GM18508 (cell line): ENCODE results near the gene NSA2.

Source experiments
- ATAC-seq: cut with Tn5 transposase; IDR thresholded peaks from one replicate; pipeline ENCODE4 v1.9.1; 2021; ENCODE audit warnings: moderate number of reproducible peaks; ENCODE audit not compliant: insufficient read depth, unreplicated experiment

Gene NSA2

DNA sequence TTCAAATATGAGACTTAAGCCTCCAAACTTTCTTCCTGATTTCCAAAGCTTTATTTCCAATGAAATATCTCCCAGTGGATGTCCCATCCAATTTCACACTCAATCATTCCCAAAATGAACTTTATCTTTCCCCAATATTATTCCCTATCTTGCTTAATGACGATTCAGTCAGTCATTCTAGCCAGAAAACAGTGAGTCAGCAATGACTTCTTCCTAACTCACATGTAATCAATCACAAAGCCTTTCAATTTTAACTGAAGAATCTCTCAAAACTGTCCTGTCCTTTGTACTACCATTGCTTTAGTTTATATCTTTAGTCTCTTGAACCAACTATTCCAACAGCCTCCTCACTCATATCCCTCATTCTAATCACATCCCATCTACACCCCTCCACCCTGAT, 34.9 kb downstream of the NSA2 start:
- ATAC-seq, result no peak

DNA sequence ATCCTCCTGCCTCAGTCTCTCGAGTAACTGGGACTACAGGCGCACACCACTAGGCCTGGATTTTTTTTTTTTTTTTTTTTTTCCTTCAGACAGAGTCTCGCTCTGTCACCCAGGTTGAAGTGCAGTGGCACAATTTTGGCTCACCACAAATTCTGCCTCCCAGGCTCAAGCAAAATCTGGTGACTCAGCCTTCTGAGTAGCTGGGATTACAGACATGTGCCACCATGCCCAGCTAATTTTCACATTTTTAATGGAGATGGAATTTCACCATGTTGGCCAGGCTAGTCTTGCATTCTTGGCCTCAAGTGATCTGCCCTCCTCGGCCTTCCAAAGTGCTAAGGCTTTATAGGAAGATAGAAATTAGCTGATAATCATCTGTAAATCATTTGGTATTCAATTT, 43.9 kb downstream of the NSA2 start:
- ATAC-seq, result no peak

DNA sequence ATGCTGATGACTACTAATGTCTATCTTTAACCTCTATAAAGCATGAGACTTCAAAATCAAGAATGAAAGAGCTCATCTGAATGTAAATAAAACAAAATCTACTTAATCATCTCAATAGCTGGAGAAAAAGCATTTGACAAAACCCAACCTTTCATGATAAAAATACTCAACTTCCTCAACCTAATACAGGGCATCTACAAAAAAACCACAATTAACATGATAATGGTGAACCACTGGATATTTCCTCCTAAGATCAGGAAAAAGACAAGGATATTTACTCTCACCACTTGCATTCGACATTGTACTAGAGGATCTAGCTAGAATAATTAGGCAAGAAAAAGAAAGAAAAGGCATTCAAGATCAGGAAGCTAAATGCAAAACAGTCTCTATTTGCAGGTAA, 49.8 kb downstream of the NSA2 start:
- ATAC-seq, result no peak

DNA sequence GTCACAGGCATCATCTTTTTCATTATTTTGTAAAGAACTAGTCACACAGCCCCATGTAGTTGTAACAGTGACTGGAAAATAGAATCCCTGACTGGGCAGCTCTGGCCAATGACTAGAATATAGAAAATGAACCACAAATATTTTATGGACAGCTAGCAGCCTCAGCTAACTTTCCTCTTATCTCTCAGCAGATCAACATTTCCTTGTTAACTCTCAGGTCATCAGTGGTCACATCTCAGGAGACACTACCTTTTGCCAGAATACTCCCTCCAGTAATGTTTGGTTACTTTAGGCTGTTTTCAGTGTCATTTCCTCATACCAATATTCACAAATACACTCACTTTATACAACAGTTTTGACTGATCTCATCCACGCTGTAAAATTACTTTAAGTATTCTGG, 55.2 kb downstream of the NSA2 start:
- no peak for ATAC-seq

DNA sequence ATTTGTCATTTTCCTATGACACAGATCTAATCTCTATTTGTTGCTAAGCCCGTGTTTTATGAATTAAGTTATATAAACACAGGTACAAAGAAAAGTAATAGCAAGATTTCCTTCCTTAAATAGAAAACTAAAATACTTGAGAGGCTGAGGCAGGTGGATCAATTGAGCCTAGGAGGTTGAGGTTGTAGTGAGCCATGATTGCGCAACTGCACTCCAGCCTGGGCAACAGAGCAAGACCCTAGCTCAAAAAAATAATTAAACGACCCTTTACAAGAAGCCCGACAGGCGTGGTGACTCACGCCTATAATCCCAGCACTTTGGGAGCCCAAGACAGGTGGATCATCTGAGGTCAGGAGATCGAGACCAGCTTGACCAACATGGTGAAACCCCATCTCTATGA, 62.4 kb downstream of the NSA2 start:
- ATAC-seq, result no peak
